Stimulated activated CD4-positive, alpha-beta T cell treated with anti-CD3 and anti-CD28 coated beads, Interleukin-2, amount 100 ng/mL, for 4 hours (primary cell): ENCODE results near the gene LRCH4.
"Not testable (repeated sequence)": the region's sequence is repeated elsewhere in the genome, so short reads cannot be mapped to it uniquely, and the experiment has no call there.

Experiments
- DNase-seq: peaks from one replicate; pipeline ENCODE4 v3.0.0-alpha.2; 2020; ENCODE audit warnings: low read depth

LRCH4 gene

GRCh38 chr7:100567751-100568175 is 18.2 kb downstream of the LRCH4 start:
- DNase-seq = no peak

- DNase-seq = no peak
These were observed 18.7 kb downstream of the LRCH4 start for GRCh38 chr7:100567031-100567730.

DNA sequence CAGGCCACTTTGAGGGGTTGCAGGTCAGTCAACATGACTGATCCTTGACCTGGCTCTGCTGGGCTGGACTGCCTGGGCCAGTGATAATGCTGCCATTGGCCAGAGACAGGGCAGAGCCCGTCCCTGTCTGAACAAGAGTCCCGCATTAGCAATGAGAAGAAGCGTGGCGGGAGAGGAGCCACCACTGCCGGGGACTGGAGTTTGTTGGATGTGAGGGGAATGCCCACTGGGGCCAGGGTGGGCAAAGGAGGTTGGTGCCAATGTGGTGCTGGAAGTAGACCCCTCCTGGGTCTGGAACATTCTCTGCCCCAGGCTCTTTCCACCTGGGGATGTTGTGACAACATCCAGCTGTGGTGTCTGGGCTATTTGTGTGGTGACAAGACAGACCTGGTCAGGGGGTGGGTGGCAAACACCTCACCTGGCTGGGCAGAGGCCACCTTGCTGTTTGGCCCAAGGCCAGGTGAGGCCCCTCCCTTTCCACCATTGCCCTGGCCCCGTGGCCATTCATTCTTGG is 19.9 kb downstream of the LRCH4 start:
- DNase-seq = no peak

- no peak for DNase-seq
These were observed 20.8 kb downstream of the LRCH4 start for GRCh38 chr7:100565133-100565571.

DNA sequence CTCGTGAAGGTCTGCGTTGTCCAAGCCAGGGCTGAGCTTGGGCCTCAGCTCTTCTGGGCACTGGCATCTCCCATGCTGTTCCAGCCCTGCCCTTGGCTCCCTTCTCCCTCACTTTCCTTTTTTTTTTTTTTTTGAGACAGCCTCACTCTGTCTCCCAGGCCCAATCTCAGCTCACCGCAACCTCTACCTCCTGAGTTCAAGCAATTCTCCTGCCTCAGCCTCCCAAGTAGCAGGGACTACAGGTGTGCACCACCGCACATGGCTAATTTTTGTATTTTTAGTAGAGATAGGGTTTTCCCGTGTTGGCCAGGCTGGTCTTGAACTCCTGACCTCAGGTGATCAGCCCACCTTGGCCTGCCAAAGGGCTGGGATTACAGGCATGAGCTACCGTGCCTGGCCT is 21.5 kb downstream of the LRCH4 start:
- DNase-seq = not testable (repeated sequence)

DNA sequence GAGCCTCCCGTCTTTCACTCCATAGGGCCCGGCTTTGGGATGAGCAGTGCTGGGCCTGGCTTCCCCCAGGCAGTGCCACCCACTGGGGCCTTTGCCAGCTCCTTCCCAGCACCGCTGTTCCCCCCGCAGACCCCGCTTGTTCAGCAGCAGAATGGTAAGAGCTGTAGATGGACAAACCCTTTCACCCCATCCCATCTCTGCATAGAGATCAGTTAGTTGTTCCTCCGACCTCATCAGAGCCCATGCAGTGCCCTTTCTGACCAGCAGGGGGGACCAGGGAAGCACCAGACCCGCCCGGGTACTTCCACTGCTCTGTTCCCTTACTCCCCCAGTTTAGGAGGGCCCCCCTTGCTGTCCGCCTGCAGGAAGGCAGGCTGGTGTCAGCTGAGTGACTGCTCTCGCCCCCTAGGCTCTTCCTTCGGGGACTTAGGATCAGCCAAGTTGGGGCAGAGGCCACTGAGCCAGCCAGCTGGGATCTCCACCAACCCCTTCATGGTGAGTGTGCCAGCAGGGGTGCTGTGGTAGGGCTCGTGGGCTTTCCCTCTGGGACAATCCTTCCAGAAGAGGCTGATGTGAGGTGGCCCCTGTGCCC is 22.0 kb downstream of the LRCH4 start:
- peak; percentile 75 for DNase-seq

GRCh38 chr7:100563100-100563564 is 22.8 kb downstream of the LRCH4 start:
- DNase-seq = no peak

GRCh38 chr7:100562195-100563099 is 23.5 kb downstream of the LRCH4 start:
- no peak for DNase-seq

- no peak for DNase-seq
These were observed 24.3 kb downstream of the LRCH4 start for GRCh38 chr7:100561491-100562194.

GRCh38 chr7:100559127-100559526 is 26.8 kb downstream of the LRCH4 start:
- no peak for DNase-seq

GRCh38 chr7:100556541-100556940 is 29.4 kb downstream of the LRCH4 start:
- no peak for DNase-seq

GRCh38 chr7:100555701-100556100 is 30.2 kb downstream of the LRCH4 start:
- no peak for DNase-seq

DNA sequence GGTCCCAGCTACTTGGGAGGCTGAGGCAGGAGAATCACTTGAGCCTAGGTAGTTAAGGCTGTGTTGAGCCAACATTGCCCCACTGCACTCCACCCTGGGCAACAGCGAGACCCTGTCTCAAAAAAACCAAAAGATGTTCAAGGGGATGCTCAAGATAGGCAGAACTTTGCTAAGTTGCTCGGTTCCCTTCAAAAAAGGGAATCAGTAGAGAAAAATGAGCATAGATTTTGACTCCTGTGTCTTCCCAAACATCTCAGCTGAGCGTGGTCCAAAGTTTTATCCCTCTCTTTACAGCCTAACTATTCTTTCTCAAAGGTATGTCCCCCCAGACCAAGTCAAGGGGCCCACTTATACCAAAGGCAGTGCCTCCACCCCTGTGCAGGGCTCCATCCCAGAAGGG is 32.9 kb downstream of the LRCH4 start:
- no peak for DNase-seq

GRCh38 chr7:100552532-100552931 is 33.4 kb downstream of the LRCH4 start:
- DNase-seq = no peak

DNA sequence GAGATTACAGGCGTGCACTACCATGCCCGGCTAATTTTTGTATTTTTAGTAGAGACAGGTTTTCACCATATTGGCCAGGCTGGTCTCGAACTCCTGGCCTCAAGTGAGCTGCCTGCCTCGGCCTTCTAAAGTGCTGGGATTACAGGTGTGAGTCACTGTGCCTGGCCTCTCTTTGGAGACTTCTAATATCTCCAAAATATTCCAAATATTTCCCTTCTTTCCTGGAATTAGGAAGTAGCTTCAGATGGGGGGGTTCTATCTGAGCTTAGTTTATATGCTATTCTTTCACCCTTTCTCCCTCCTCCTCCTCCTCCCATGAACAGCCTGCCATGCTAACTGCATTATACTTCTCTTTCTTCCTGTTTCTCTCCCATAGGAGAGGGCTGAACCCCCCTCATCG is 37.5 kb downstream of the LRCH4 start:
- DNase-seq = not testable (repeated sequence)

- DNase-seq = no peak
These were observed 38.1 kb downstream of the LRCH4 start for GRCh38 chr7:100547872-100548271.

DNA sequence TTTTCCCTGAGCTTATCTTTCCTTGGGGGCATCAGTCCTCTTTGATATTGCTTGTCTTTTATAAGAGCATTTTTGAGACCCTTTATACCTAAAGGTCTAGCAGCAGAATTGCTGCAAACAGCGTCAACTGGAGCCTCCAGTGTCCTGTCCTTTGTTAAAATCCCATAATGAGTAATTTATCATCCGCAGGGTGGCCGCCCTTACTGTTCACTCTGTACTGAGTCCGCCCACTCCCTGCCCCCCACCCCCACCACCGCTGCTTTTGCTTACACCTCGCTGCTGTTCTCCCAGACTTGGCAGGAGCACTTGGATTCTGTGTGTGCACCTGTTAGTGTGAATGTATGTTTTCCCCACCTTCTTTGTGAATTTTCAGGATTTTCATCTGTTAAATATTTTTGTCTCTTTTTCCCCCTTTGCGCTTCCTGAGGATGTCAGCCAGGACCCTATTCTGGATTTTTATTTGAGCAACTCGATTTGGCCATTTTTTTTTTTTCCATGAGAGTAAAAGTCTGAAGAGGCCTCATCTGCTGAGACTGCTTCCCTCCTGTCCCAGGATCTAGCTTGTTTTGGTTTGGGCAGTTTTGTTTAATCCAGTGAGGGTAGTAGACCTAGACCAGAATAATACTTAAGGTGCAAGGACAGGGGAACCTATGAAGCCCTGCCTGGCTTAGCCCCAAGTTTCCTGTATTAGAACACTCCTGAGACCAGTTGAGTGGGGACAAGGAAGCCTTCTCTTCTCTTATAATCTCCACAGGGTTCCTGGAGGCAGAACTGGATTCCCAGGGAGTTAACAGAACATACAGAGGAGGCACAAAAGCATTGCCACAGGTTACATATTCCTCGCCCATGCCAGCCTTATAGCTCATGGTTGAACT is 38.8 kb downstream of the LRCH4 start:
- no peak for DNase-seq

GRCh38 chr7:100546129-100546925 is 39.6 kb downstream of the LRCH4 start:
- no peak for DNase-seq

- no peak for DNase-seq
These were observed 40.4 kb downstream of the LRCH4 start for GRCh38 chr7:100545360-100546128.
